Spleen (tissue), 11 donors: ENCODE measurements around the gene CDC34. TPM values are rescaled to one million over a fixed set of nuclear protein-coding genes. Genes with fewer than 3 reads are reported as not detected.

Source experiments
- DNase-seq: peaks from one replicate; pipeline ENCODE4 v3.0.0-alpha.2; 2020
- H3K27ac ChIP-seq, 8 donors: fragments of 200-600 bp; sonication (generic) in 7 of 8; 1 replicate in 4 of 8; 2 replicates in 4 of 8; pipeline versions ENCODE4 v1.5.0 to v1.8.0; 2016 to 2021; ENCODE audit warnings: inconsistent platforms in 4 of 8, mild to moderate bottlenecking in 4 of 8, moderate library complexity in 1 of 8
- H3K27me3 ChIP-seq, 7 donors: fragments of 200-600 bp; sonication (generic) in 6 of 7; replicated peaks in 1 of 7; 1 replicate in 4 of 7; 2 replicates in 3 of 7; pipeline versions ENCODE4 v1.5.0 to v1.8.0; 2016 to 2021; ENCODE audit warnings: inconsistent platforms in 3 of 7, mild to moderate bottlenecking in 1 of 7
- H3K36me3 ChIP-seq, 6 donors: fragments of 200-600 bp; sonication (generic) in 5 of 6; 1 replicate in 4 of 6; 2 replicates in 2 of 6; pipeline versions ENCODE4 v1.5.0 to v1.8.0; 2016 to 2021; ENCODE audit warnings: inconsistent platforms in 2 of 6
- H3K4me1 ChIP-seq, 6 donors: fragments of 200-600 bp; sonication (generic) in 5 of 6; 1 replicate in 3 of 6; 2 replicates in 3 of 6; pipeline versions ENCODE4 v1.5.0 to v1.8.0; 2016 to 2021; ENCODE audit warnings: inconsistent platforms in 3 of 6
- H3K4me3 ChIP-seq, 8 donors: fragments of 200-600 bp; sonication (generic) in 7 of 8; 1 replicate in 4 of 8; 2 replicates in 4 of 8; pipeline versions ENCODE4 v1.5.0 to v1.8.0; 2016 to 2021; ENCODE audit warnings: inconsistent platforms in 4 of 8, mild to moderate bottlenecking in 4 of 8, moderate library complexity in 2 of 8
- H3K9me3 ChIP-seq, 8 donors: fragments of 200-600 bp; sonication (generic) in 7 of 8; 1 replicate in 4 of 8; 2 replicates in 4 of 8; pipeline versions ENCODE4 v1.5.0 to v1.8.0; 2016 to 2021; ENCODE audit warnings: inconsistent platforms in 4 of 8
- CTCF ChIP-seq, 11 experiments: fragments of 200-600 bp in 7 of 11; fragments of 450-650 bp in 4 of 11; sonication (generic) in 4 of 11; IDR thresholded peaks in 8 of 11; conservative IDR thresholded peaks in 3 of 11; 1 replicate in 7 of 11; 2 replicates in 4 of 11; pipeline versions ENCODE4 v1.4.0 to v1.8.0; 2016 to 2021; ENCODE audit warnings: antibody characterized with exemption in 11 of 11, inconsistent platforms in 4 of 11, mild to moderate bottlenecking in 1 of 11
- POLR2A ChIP-seq, 3 donors: fragments of 450-650 bp; IDR thresholded peaks; one replicate each; pipeline ENCODE4 v1.5.1; 2017; ENCODE audit warnings: antibody characterized with exemption in 3 of 3, mild to moderate bottlenecking in 1 of 3
- POLR2AphosphoS5 ChIP-seq, 3 donors: sonication (generic); formaldehyde crosslinking; IDR thresholded peaks; one replicate each; pipeline ENCODE4 v1.5.1; 2017; ENCODE audit warnings: antibody characterized with exemption in 3 of 3
- WGBS, 5 donors: extraction: QIAGEN DNeasy Blood & Tissue Kit in 3 of 5; methylation state at CpG; one replicate each; pipeline versions ENCODE4 v1.1.5 to v1.1.7; 2013 to 2018; 5-methylcytosine and 5-hydroxymethylcytosine counted together
- intact Hi-C: fragments of 100-400 bp; cut with DNase I; formaldehyde crosslinking; loops from one replicate; pipeline ENCODE4 v1.15.0; 2023; ENCODE audit warnings: low total_unique reads
- polyA plus RNA-seq, 3 donors: library from polyadenylated mRNA; stranded (reverse); fragments of 200-250 nt; gene quantifications; one replicate each; pipeline ENCODE4 v1.2.1, GENCODE V29; 2013
- total RNA-seq, 7 donors: library from RNA; depleted of rRNA in 3 of 7; stranded (reverse); fragments of >200 nt in 3 of 7; fragmentation: NEBNext Ultra II Directional in 4 of 7; extraction: Animal tissue kit (Norgen Biotek cat#: 25700) in 4 of 7; gene quantifications; one replicate each; pipeline versions ENCODE4 v1.1.0 to v1.2.1, GENCODE V29; 2016 to 2021
- donor health status: healthy with polysubstance abuse.
- donor health status: DM: no; HTN: no; CAD: no; lungs with moderate emphysema.
- donor health status: DM: no; HTN: no; CAD: no.
- donor health status: Bipolar disorder and iron deficiency.
- donor health status: healthy.
- donor health status: DM: no; HTN: no; CAD: no.
- donor health status: DM: yes; HTN: yes; CAD: no.

The CDC34 gene
- total and polyA plus RNA-seq, 10 donors: 35.9 to 83.9 (median 49.3) TPM

- Histone ChIP-seq H3K27me3 (no peaks in the 10 kb centered on the region), H3K27ac (peak overlapping the region in 2 of 8 donors; percentile 48 to 68), H3K36me3 (no peaks in the 10 kb centered on the region), H3K4me3 (no peak overlapping the region), H3K9me3 (no peaks in the 10 kb centered on the region), H3K4me1 (peaks cover 22 to 43% (median 32%) of the 10 kb centered on the region in 6 donors)
- WGBS, 5 donors: 62 to 75% (median 70%) methylated on average over 16 to 20 of the region's 25 CpGs
- intact Hi-C loops: loop anchor here (5.0 kb wide), 1 partner anchor 38 kb away; the partner anchor contains the start of gene CDC34
- TF ChIP-seq POLR2A (IDR thresholded peaks at IDR 0.05): no peak
- TF ChIP-seq POLR2AphosphoS5 (IDR thresholded peaks at IDR 0.05): no peak
- TF ChIP-seq CTCF (IDR thresholded peaks at IDR 0.05 in 8 of 11, conservative IDR thresholded peaks at IDR 0.05 in 3 of 11): no peak
- no peak for DNase-seq
These were observed 38.7 kb downstream of the CDC34 start for GRCh38 chr19:570251-570686.

GRCh38 chr19:570937-571565 lies 39.5 kb downstream of the CDC34 start:
- TF ChIP-seq POLR2A (IDR thresholded peaks at IDR 0.05): no peak
- TF ChIP-seq POLR2AphosphoS5 (IDR thresholded peaks at IDR 0.05): peak; percentile 43 to 68 (median 63)
- no peak for TF ChIP-seq CTCF (IDR thresholded peaks at IDR 0.05 in 8 of 11, conservative IDR thresholded peaks at IDR 0.05 in 3 of 11)
- no peaks in the 10 kb centered on the region for H3K27me3 ChIP-seq
- H3K27ac ChIP-seq: peak overlapping the region; percentile 75 to 97 (median 90)
- H3K36me3 ChIP-seq: peaks cover 0 to 2% (median 0%) of the 10 kb centered on the region in 6 donors
- DNase-seq: peak; percentile 87
- H3K9me3 ChIP-seq: no peaks in the 10 kb centered on the region
- peaks cover 28 to 51% (median 40%) of the 10 kb centered on the region in 6 donors for H3K4me1 ChIP-seq
- peak overlapping the region; percentile 23 to 97 (median 84) for H3K4me3 ChIP-seq
- intact Hi-C loops: loop anchor here (5.0 kb wide), 1 partner anchor 39 kb away; the partner anchor contains the start of gene CDC34
- 0 to 4% (median 2%) methylated on average over 41 to 45 of the region's 45 CpGs for WGBS, 5 donors

GRCh38 chr19:571566-571974 lies 40.0 kb downstream of the CDC34 start:
- DNase-seq: no peak

GRCh38 chr19:572140-572742 lies 40.7 kb downstream of the CDC34 start, which contains the start of gene BSG:
TSS of gene BSG (plus strand) at chr19:572596. CDS start at chr19:572635, 39 bp downstream.
- DNase-seq: peak; percentile 100
- peaks cover 0 to 12% (median 0%) of the 10 kb centered on the region in 6 donors for H3K36me3 ChIP-seq
- H3K9me3 ChIP-seq: no peaks in the 10 kb centered on the region
- 0 to 1% (median 0%) methylated on average over 58 to 79 of the region's 79 CpGs for WGBS, 5 donors
- H3K27ac ChIP-seq: peak within 1 kb of the TSS; percentile 81 to 97 (median 90)
- no peaks in the 10 kb centered on the region for H3K27me3 ChIP-seq
- peak; percentile 97 to 98 (median 98) for TF ChIP-seq POLR2AphosphoS5 (IDR thresholded peaks at IDR 0.05)
- TF ChIP-seq POLR2A (IDR thresholded peaks at IDR 0.05): peak; percentile 9 to 89 (median 54)
- peak in 2 of 11 experiments; percentile 40 to 44 for TF ChIP-seq CTCF (IDR thresholded peaks at IDR 0.05 in 8 of 11, conservative IDR thresholded peaks at IDR 0.05 in 3 of 11)
- H3K4me1 ChIP-seq: peaks cover 30 to 63% (median 51%) of the 10 kb centered on the region in 6 donors
- peak within 1 kb of the TSS; percentile 81 to 98 (median 86) for H3K4me3 ChIP-seq
- intact Hi-C loops: loop anchor here (5.0 kb wide), 1 partner anchor 40 kb away; the partner anchor contains the start of gene CDC34

More at GRCh38 chr19:571566-571974, 40.0 kb downstream of the CDC34 start:
- 0 to 2% (median 1%) methylated on average over 10 to 14 of the region's 14 CpGs for WGBS, 5 donors
- intact Hi-C loops: loop anchor here (5.0 kb wide), 1 partner anchor 39 kb away; the partner anchor contains the start of gene CDC34
- peak overlapping the region; percentile 75 to 97 (median 90) for H3K27ac ChIP-seq
- H3K36me3 ChIP-seq: peaks cover 0 to 6% (median 0%) of the 10 kb centered on the region in 6 donors
- no peaks in the 10 kb centered on the region for H3K9me3 ChIP-seq
- no peaks in the 10 kb centered on the region for H3K27me3 ChIP-seq
- H3K4me1 ChIP-seq: peaks cover 30 to 56% (median 45%) of the 10 kb centered on the region in 6 donors
- peak in 1 of 3 donors; percentile 11 for TF ChIP-seq POLR2A (IDR thresholded peaks at IDR 0.05)
- TF ChIP-seq POLR2AphosphoS5 (IDR thresholded peaks at IDR 0.05): no peak
- H3K4me3 ChIP-seq: peak overlapping the region; percentile 23 to 97 (median 84)
